K562 (cell line): Measurements from ENCODE around the gene ALDH5A1.

ENCODE experiments used
- MYNN ChIP-seq, 2 experiments: sonication (generic); formaldehyde crosslinking in 1 of 2; IDR thresholded peaks; 2 replicates each; pipeline versions ENCODE4 v1.5.0 to v1.6.1; 2016 to 2020; ENCODE audit warnings: antibody characterized with exemption in 1 of 2, missing genetic modification reagents in 1 of 2
- NFYB ChIP-seq: IDR thresholded peaks from 2 replicates; pipeline ENCODE4 v1.6.1; 2011; ENCODE audit warnings: mild to moderate bottlenecking, moderate library complexity; ENCODE audit not compliant: insufficient read length; ENCODE audit errors: extremely low read depth
- RFX5 ChIP-seq: IDR thresholded peaks from 2 replicates; pipeline ENCODE4 v1.6.1; 2011; ENCODE audit warnings: low read depth, mild to moderate bottlenecking, improper control_type of control experiment, low read length
- SIN3A ChIP-seq, 2 experiments: fragments of 150-350 bp in 1 of 2; IDR thresholded peaks; 2 replicates each; pipeline ENCODE4 v1.6.1; 2011 to 2016; ENCODE audit warnings: borderline replicate concordance in 2 of 2, low read depth in 2 of 2, low read length in 2 of 2, mild to moderate bottlenecking in 2 of 2, moderate library complexity in 2 of 2; ENCODE audit not compliant: control insufficient read depth in 1 of 2
- ZNF561 ChIP-seq: fragments of 450-650 bp; formaldehyde crosslinking; conservative IDR thresholded peaks from 2 replicates; pipeline ENCODE4 v1.4.0; 2020; ENCODE audit warnings: mild to moderate bottlenecking, moderate library complexity
- TF ChIP-seq, protein P1 (sequence below), 3 experiments: IDR thresholded peaks in 2 of 3; conservative IDR thresholded peaks in 1 of 3; 2 replicates each; pipeline ENCODE4 v1.5.1; 2011 to 2012; ENCODE audit warnings: low read length in 3 of 3, mild to moderate bottlenecking in 3 of 3, control low read depth in 2 of 3, improper control_type of control experiment in 1 of 3, inconsistent platforms in 1 of 3, low read depth in 1 of 3, mixed read lengths in 1 of 3, moderate library complexity in 1 of 3; ENCODE audit not compliant: insufficient read depth in 2 of 3

GRCh38 chr6:24489470-24489869, 5.3 kb upstream of the ALDH5A1 start, which contains the start of gene GPLD1:
- TF ChIP-seq RFX5 (no peak), NFYB (no peak), SIN3A (IDR thresholded peaks at IDR 0.05; ENCODE audit: borderline replicate concordance in 2 of 2, control insufficient read depth in 1 of 2, low read depth in 2 of 2, low read length in 2 of 2) (no peak), MYNN (IDR thresholded peaks at IDR 0.05) (no peak), MYNN (CRISPR knock-in tag; IDR thresholded peaks at IDR 0.05) (no peak), ZNF561 (no peak)
- TF ChIP-seq, protein P1, sequence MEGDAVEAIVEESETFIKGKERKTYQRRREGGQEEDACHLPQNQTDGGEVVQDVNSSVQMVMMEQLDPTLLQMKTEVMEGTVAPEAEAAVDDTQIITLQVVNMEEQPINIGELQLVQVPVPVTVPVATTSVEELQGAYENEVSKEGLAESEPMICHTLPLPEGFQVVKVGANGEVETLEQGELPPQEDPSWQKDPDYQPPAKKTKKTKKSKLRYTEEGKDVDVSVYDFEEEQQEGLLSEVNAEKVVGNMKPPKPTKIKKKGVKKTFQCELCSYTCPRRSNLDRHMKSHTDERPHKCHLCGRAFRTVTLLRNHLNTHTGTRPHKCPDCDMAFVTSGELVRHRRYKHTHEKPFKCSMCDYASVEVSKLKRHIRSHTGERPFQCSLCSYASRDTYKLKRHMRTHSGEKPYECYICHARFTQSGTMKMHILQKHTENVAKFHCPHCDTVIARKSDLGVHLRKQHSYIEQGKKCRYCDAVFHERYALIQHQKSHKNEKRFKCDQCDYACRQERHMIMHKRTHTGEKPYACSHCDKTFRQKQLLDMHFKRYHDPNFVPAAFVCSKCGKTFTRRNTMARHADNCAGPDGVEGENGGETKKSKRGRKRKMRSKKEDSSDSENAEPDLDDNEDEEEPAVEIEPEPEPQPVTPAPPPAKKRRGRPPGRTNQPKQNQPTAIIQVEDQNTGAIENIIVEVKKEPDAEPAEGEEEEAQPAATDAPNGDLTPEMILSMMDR (IDR thresholded peaks at IDR 0.05 in 2 of 3, conservative IDR thresholded peaks at IDR 0.05 in 1 of 3; ENCODE audit: insufficient read depth in 2 of 3, low read depth in 1 of 3, low read length in 3 of 3) = no peak
